GM18873 (cell line): Measurements from ENCODE around the gene PPP6R2.
A peak's percentile ranks its signal among the peaks of the same experiment; 100 is the strongest.

Experiments
- ATAC-seq: cut with Tn5 transposase; IDR thresholded peaks from one replicate; pipeline ENCODE4 v1.9.1; 2021; ENCODE audit warnings: mild to moderate bottlenecking, moderate library complexity, moderate number of reproducible peaks; ENCODE audit not compliant: unreplicated experiment, low FRiP score

Gene PPP6R2

GRCh38 chr22:50463188-50463900, 120.2 kb downstream of the PPP6R2 start:
- no peak for ATAC-seq

GRCh38 chr22:50464451-50464850, 121.3 kb downstream of the PPP6R2 start:
- ATAC-seq: no peak

GRCh38 chr22:50465066-50465930, 122.2 kb downstream of the PPP6R2 start:
- no peak for ATAC-seq

- no peak for ATAC-seq
These were observed 124.2 kb downstream of the PPP6R2 start for GRCh38 chr22:50467341-50467740.

GRCh38 chr22:50467773-50468440, 124.8 kb downstream of the PPP6R2 start:
- no peak for ATAC-seq

- ATAC-seq: no peak
These were observed 125.5 kb downstream of the PPP6R2 start for GRCh38 chr22:50468626-50469025.

- peak; percentile 41 for ATAC-seq
These were observed 126.5 kb downstream of the PPP6R2 start for GRCh38 chr22:50469377-50470305.

GRCh38 chr22:50470491-50470890, 127.4 kb downstream of the PPP6R2 start:
- no peak for ATAC-seq

- ATAC-seq: no peak
These were observed 128.2 kb downstream of the PPP6R2 start for GRCh38 chr22:50471197-50471847.

- no peak for ATAC-seq
These were observed 128.8 kb downstream of the PPP6R2 start for GRCh38 chr22:50471962-50472361.

- no peak for ATAC-seq
These were observed 130.0 kb downstream of the PPP6R2 start for GRCh38 chr22:50473088-50473487.

GRCh38 chr22:50473855-50474671, 130.9 kb downstream of the PPP6R2 start:
- ATAC-seq: no peak

- ATAC-seq: peak; percentile 36
These were observed 131.9 kb downstream of the PPP6R2 start, which contains the start of gene SBF1 for GRCh38 chr22:50474710-50475651. Gene SBF1 (minus strand): TSS chr22:50475035. CDS start chr22:50474840, 195 bp downstream.

GRCh38 chr22:50475652-50476002, 132.5 kb downstream of the PPP6R2 start:
- ATAC-seq: no peak

GRCh38 chr22:50476868-50477267, 133.7 kb downstream of the PPP6R2 start:
- no peak for ATAC-seq

- ATAC-seq: no peak
These were observed 134.8 kb downstream of the PPP6R2 start for GRCh38 chr22:50477923-50478322.

- ATAC-seq: no peak
These were observed 136.6 kb downstream of the PPP6R2 start for GRCh38 chr22:50479721-50480120.

- no peak for ATAC-seq
These were observed 137.9 kb downstream of the PPP6R2 start for GRCh38 chr22:50481045-50481439.
